Subcutaneous abdominal adipose tissue (tissue), 5 donors: ENCODE data around the gene TAGLN.
"Not testable (repeated sequence)": the region's sequence is repeated elsewhere in the genome, so short reads cannot be mapped to it uniquely, and the experiment has no call there.

Source experiments
- H3K27ac ChIP-seq: one replicate; pipeline ENCODE4 v1.7.0; 2013; ENCODE audit warnings: low read depth, mild to moderate bottlenecking, inconsistent platforms, low read length, moderate library complexity
- H3K27me3 ChIP-seq, 5 donors: one replicate each; pipeline ENCODE4 v1.7.0; 2013; ENCODE audit warnings: low read length in 5 of 5, inconsistent platforms in 1 of 5; ENCODE audit not compliant: control insufficient read depth in 5 of 5, insufficient read depth in 4 of 5
- H3K36me3 ChIP-seq, 5 donors: one replicate each; pipeline ENCODE4 v1.7.0; 2013; ENCODE audit warnings: low read length in 5 of 5; ENCODE audit not compliant: control insufficient read depth in 5 of 5, insufficient read depth in 5 of 5
- H3K4me1 ChIP-seq, 5 donors: one replicate each; pipeline ENCODE4 v1.7.0; 2013; ENCODE audit warnings: low read length in 5 of 5, mild to moderate bottlenecking in 3 of 5, moderate library complexity in 1 of 5; ENCODE audit not compliant: control insufficient read depth in 5 of 5, insufficient read depth in 5 of 5
- H3K4me3 ChIP-seq, 5 donors: one replicate each; pipeline ENCODE4 v1.7.0; 2013; ENCODE audit warnings: low read length in 5 of 5, low read depth in 1 of 5
- H3K9ac ChIP-seq, 5 donors: one replicate each; pipeline ENCODE4 v1.7.0; 2013; ENCODE audit warnings: low read length in 5 of 5, mild to moderate bottlenecking in 4 of 5, moderate library complexity in 3 of 5
- H3K9me3 ChIP-seq, 5 donors: one replicate each; pipeline ENCODE4 v1.7.0; 2013; ENCODE audit warnings: low read length in 5 of 5; ENCODE audit not compliant: control insufficient read depth in 5 of 5
- donor health status: healthy.
- donor health status: healthy.
- donor health status: healthy.
- donor health status: healthy.
- donor health status: healthy.

TAGLN gene

DNA sequence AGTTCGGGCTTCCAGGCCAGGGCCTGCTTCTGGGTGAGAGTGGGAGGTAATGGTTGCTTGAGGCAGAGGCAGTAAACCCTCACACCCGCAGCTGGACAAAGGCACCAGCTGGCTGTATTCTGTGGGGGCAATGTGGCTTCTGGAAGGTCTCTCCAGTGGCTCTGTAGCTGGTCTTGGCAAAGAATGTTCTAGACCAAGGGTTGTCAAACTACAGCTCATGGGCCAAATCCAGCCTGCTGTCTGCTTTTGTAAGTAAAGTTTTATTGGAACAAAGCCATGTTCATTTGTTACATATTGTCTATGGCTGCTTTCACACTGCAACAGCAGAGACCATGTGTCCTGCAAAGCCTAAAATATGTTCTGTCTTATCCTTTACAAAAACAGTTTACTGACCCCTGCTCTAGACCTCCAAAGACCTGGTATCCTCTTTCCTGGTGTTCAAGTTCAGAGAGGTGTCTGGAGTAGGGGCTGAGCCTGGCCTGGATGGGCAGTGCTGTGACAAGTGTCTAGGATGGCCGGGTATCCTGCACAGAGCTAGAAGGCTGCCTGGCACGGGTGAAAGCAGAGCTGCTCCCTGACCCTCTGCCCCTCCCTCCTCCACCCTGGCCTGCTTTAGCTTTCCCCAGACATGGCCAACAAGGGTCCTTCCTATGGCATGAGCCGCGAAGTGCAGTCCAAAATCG is 3.4 kb downstream of the TAGLN start:
- no peaks in the 10 kb centered on the region for H3K27me3 ChIP-seq
- no peaks in the 10 kb centered on the region for H3K9me3 ChIP-seq
- H3K9ac ChIP-seq, result peak overlapping the region in 2 of 5 donors; percentile 4 to 22
- peak overlapping the region; percentile 79 for H3K27ac ChIP-seq
- H3K4me3 ChIP-seq, result peak overlapping the region in 4 of 5 donors; percentile 31 to 71 (median 66)
- H3K36me3 ChIP-seq, result peaks cover 0 to 36% (median 27%) of the 10 kb centered on the region in 5 donors
- peaks cover 6 to 85% (median 83%) of the 10 kb centered on the region in 5 donors for H3K4me1 ChIP-seq

DNA sequence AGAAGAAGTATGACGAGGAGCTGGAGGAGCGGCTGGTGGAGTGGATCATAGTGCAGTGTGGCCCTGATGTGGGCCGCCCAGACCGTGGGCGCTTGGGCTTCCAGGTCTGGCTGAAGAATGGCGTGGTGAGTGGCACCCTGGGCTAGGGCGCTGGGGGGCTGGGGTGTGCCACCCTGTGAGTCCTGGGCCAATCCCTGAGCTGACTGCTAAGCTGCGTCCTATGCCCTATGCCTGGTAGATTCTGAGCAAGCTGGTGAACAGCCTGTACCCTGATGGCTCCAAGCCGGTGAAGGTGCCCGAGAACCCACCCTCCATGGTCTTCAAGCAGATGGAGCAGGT is 3.9 kb downstream of the TAGLN start:
- peaks cover 6 to 80% (median 78%) of the 10 kb centered on the region in 5 donors for H3K4me1 ChIP-seq
- no peaks in the 10 kb centered on the region for H3K27me3 ChIP-seq
- peak overlapping the region in 1 of 5 donors; percentile 71 for H3K4me3 ChIP-seq
- peak overlapping the region in 1 of 5 donors; percentile 4 for H3K9ac ChIP-seq
- peaks cover 0 to 36% (median 27%) of the 10 kb centered on the region in 5 donors for H3K36me3 ChIP-seq
- H3K9me3 ChIP-seq, result no peaks in the 10 kb centered on the region
- H3K27ac ChIP-seq, result peak overlapping the region; percentile 79

DNA sequence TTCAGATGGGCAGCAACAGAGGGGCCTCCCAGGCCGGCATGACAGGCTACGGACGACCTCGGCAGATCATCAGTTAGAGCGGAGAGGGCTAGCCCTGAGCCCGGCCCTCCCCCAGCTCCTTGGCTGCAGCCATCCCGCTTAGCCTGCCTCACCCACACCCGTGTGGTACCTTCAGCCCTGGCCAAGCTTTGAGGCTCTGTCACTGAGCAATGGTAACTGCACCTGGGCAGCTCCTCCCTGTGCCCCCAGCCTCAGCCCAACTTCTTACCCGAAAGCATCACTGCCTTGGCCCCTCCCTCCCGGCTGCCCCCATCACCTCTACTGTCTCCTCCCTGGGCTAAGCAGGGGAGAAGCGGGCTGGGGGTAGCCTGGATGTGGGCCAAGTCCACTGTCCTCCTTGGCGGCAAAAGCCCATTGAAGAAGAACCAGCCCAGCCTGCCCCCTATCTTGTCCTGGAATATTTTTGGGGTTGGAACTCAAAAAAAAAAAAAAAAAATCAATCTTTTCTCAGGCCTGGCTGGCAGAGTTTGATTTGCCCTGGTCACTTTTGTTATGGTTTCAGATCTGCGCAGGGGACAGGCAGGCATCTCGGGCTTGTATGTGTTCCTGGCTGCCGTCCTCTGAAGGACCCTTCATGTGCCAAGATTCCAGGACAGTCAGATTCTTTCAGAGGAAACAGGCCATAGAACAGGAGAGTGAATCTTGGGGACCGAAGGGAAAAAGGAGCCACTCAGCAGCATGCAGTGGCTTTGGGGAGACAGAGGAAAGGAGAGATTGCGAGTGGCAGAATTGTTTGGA is 5.3 kb downstream of the TAGLN start:
- H3K27ac ChIP-seq, result peak overlapping the region; percentile 50
- H3K27me3 ChIP-seq, result no peaks in the 10 kb centered on the region
- peak overlapping the region in 1 of 5 donors; percentile 11 for H3K9ac ChIP-seq
- H3K36me3 ChIP-seq, result peaks cover 0 to 37% (median 24%) of the 10 kb centered on the region in 5 donors
- no peaks in the 10 kb centered on the region for H3K9me3 ChIP-seq
- no peak overlapping the region for H3K4me3 ChIP-seq
- H3K4me1 ChIP-seq, result peaks cover 6 to 66% (median 65%) of the 10 kb centered on the region in 5 donors

DNA sequence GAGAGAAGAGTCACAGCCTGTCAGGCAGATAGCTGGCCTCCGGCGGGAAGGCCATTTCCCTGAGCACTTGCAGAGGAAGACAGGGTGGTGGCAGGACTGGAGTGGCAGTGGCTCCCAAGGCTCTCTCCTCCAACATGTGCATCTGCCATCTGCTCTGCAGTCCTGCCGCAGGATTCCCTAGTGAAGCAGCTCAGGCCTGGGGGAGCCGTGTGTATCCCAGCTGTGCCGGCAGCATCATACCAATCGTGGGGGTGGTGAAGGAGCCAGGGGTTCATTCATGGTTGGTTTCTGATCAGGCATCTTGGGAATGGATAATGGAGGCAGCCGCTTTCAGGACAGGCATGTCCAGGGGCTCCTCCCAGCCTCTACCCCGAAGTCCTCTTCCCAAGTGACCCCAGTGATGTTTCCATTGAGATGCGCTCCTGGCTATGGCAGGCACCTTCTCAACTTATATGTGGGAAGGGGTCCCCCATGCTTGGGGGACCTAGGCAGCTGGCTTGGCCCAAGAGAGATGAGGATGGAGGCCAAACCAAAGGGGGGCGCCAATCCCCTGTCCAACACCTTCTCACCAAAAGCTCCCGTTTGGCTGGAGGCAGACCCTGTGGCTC is 6.1 kb downstream of the TAGLN start:
- H3K36me3 ChIP-seq, result peaks cover 0 to 41% (median 24%) of the 10 kb centered on the region in 5 donors
- peaks cover 6 to 58% (median 56%) of the 10 kb centered on the region in 5 donors for H3K4me1 ChIP-seq
- peak overlapping the region; percentile 50 for H3K27ac ChIP-seq
- no peak overlapping the region for H3K4me3 ChIP-seq
- no peaks in the 10 kb centered on the region for H3K9me3 ChIP-seq
- H3K9ac ChIP-seq, result no peak overlapping the region
- H3K27me3 ChIP-seq, result no peaks in the 10 kb centered on the region

DNA sequence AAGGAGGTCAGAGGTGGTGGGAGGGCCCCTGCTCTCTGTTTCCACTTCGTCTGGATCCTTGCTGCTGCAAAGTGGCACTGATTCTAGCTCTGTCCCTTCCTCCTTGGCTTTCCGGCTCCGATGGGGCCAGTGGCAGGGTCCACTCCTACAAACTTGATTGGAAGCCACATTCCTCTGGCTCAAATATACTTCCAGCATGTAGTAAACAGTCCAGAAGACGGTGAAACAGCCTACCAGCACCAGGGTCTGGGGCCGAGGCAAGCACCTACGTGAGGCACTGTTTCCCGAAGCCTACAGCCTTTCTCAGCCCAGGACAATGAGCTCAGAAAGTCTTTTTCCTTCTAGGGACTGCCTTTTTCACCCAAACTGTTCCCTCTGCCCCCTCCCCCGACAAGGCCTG is 6.9 kb downstream of the TAGLN start:
- H3K9me3 ChIP-seq, H3K9ac ChIP-seq, H3K27ac ChIP-seq, H3K27me3 ChIP-seq, H3K4me3 ChIP-seq: not testable (repeated sequence)
- H3K4me1 ChIP-seq, result peaks cover 5 to 50% (median 48%) of the 10 kb centered on the region in 5 donors
- H3K36me3 ChIP-seq, result peaks cover 0 to 46% (median 24%) of the 10 kb centered on the region in 5 donors

DNA sequence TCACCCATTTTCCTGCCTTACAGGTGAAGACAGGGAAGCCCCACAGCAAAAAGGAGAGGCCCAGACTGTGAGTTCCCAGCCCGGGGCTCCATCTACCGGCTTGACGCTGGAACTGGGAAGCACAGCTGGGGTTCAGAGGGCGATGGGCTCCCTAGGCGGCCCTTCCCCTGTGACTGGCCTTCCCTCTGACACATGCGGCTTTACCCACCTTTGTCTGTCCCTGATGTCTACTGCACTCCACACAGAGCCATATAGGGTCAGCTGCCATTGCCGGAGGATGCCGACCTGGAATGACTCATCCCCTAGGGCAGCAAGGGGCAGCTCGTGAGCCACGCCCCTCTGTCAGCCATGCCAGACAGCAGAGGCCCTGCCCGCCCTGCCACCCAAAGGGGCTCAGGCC is 7.7 kb downstream of the TAGLN start:
- H3K27me3 ChIP-seq, H3K9me3 ChIP-seq: not testable (repeated sequence)
- peaks cover 0 to 46% (median 24%) of the 10 kb centered on the region in 5 donors for H3K36me3 ChIP-seq

DNA sequence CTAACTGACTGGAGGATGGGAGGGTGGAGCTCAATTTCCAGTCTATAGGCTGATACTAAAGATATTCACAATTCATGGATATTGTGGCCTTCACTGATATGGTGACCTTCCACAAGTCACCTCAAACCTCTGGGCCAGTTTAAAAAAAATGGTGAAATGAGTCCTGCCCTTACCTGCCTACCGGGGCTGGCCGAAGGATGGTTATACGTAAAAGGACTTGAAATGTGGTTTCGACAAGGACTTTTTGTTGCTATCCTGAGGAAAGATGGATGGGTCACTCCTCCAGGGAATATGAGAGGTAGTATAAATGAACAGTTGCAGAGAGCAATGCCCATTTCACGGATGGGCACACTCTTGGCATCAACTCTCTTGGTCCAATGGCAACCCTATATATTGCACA is 8.3 kb downstream of the TAGLN start:
- not testable (repeated sequence) for H3K27ac ChIP-seq, H3K9ac ChIP-seq, H3K9me3 ChIP-seq, H3K4me3 ChIP-seq, H3K27me3 ChIP-seq
- H3K36me3 ChIP-seq, result peaks cover 0 to 46% (median 24%) of the 10 kb centered on the region in 5 donors
- H3K4me1 ChIP-seq, result peaks cover 2 to 36% (median 35%) of the 10 kb centered on the region in 5 donors

More for the DNA sequence above, 7.7 kb downstream of the TAGLN start:
- not testable (repeated sequence) for H3K9ac ChIP-seq, H3K27ac ChIP-seq, H3K4me3 ChIP-seq
- H3K4me1 ChIP-seq, result peaks cover 4 to 42% (median 41%) of the 10 kb centered on the region in 5 donors

DNA sequence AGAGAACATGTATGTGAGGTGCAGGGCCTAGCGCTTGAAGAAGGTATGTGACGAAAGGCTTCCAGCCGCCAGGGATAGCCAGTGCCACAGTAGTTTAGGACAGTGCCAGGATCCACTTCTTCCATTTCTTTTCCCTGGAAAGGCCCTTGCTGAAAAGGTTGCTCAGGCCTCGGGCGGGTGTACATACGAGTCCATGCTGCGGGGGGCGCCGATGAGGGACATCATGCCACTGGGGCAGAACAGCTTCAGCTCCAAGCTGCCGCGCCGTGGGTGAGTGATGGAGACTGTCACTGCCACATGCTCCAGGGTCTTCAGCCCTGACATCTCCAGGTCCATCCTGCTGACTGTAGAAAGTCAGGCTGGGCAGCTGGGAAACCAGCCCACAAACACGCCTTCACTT is 9.5 kb downstream of the TAGLN start:
- not testable (repeated sequence) for H3K4me3 ChIP-seq, H3K9me3 ChIP-seq, H3K9ac ChIP-seq, H3K27me3 ChIP-seq, H3K27ac ChIP-seq
- peaks cover 0 to 24% (median 23%) of the 10 kb centered on the region in 5 donors for H3K4me1 ChIP-seq
- H3K36me3 ChIP-seq, result peaks cover 0 to 45% (median 28%) of the 10 kb centered on the region in 5 donors

DNA sequence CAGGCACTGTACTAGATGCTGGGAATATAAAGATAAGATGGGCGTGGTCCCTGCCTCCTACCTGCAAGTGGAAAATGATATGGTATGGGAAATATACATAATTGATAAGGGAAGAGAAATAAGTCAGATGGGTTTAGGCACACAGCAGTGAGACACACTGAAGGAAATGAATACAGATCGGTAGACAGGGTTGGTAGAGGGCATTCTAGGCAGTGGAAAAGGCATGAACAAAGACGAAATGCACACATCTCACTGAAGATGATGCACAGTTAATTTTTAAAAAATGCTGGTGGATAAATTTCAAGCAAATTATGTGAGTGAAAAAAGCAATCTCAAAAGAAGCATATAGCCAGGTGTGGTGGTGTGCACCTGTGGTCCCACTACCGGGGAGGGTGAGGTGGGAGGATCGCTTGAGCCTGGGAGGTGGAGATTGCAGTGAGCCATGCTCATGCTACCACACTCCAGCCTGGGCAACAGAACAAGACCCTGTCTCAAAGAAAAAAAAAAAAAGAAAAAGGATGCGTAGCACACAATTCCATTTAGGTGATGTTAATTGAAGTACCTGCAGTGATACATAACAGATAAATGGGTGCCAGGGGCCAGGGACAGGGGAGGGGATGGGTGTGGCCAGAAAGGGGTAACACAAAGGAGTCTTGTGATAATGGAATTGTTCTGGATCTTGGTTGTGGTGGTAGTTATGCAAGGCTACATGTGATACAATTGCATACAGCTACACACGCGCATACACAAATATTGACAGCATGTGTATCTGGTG is 10.4 kb downstream of the TAGLN start:
- peaks cover 0 to 15% (median 15%) of the 10 kb centered on the region in 5 donors for H3K4me1 ChIP-seq
- H3K4me3 ChIP-seq, H3K9me3 ChIP-seq, H3K9ac ChIP-seq, H3K27me3 ChIP-seq, H3K27ac ChIP-seq: not testable (repeated sequence)
- H3K36me3 ChIP-seq, result peaks cover 0 to 43% (median 24%) of the 10 kb centered on the region in 5 donors
